Hepatocyte (in vitro differentiated cells): ENCODE data around the gene THAP7.

Experiments
- CTCF ChIP-seq: fragments of 200-600 bp; sonication (generic); IDR thresholded peaks from 2 replicates; pipeline ENCODE4 v1.5.1; 2016; ENCODE audit warnings: antibody characterized with exemption, mild to moderate bottlenecking; ENCODE audit not compliant: poor library complexity
- EZH2 ChIP-seq: fragments of 200-600 bp; sonication (generic); IDR thresholded peaks from 2 replicates; pipeline ENCODE4 v1.6.1; 2016; ENCODE audit warnings: antibody characterized with exemption, mild to moderate bottlenecking, borderline replicate concordance
- EZH2phosphoT487 ChIP-seq: fragments of 200-600 bp; sonication (generic); IDR thresholded peaks from one replicate; pipeline ENCODE4 v1.6.1; 2018; ENCODE audit warnings: antibody characterized with exemption, mild to moderate bottlenecking, low read depth, moderate library complexity; ENCODE audit not compliant: unreplicated experiment, severe bottlenecking

- TF ChIP-seq CTCF (no peak), EZH2 (no peak), EZH2phosphoT487 (no peak)
Measured at GRCh38 chr22:21026783-21027692, 25.1 kb upstream of the THAP7 start.
